Neural progenitor cell (in vitro differentiated cells): Measurements from ENCODE around the gene SOCS6. TPM values are rescaled to one million over a fixed set of nuclear protein-coding genes. Genes with fewer than 3 reads are reported as not detected.
A peak's percentile ranks its signal among the peaks of the same experiment; 100 is the strongest.

Experiments used
- DNase-seq: peaks from one replicate; pipeline ENCODE4 v3.0.0-alpha.2; 2016; ENCODE audit warnings: low spot score
- H2AFZ ChIP-seq: fragments of 200-600 bp; sonication (generic); replicated peaks from 2 replicates; pipeline ENCODE4 v1.6.1; 2016; ENCODE audit warnings: antibody characterized with exemption
- H3F3A ChIP-seq: fragments of 200-600 bp; sonication (generic); 2 replicates; pipeline ENCODE4 v1.6.1; 2016; ENCODE audit warnings: antibody characterized with exemption, low read depth
- H3K27ac ChIP-seq: fragments of 200-600 bp; sonication (generic); 2 replicates; pipeline ENCODE4 v1.5.1; 2016; ENCODE audit warnings: mild to moderate bottlenecking
- H3K27me3 ChIP-seq: fragments of 200-600 bp; sonication (generic); 2 replicates; pipeline ENCODE4 v1.6.1; 2016; ENCODE audit warnings: mild to moderate bottlenecking, moderate library complexity
- H3K36me3 ChIP-seq: fragments of 200-600 bp; sonication (generic); 2 replicates; pipeline ENCODE4 v1.5.1; 2016
- H3K4me1 ChIP-seq: fragments of 200-600 bp; sonication (generic); 2 replicates; pipeline ENCODE4 v1.6.1; 2016; ENCODE audit warnings: mixed run types
- H3K4me2 ChIP-seq: fragments of 200-600 bp; sonication (generic); 2 replicates; pipeline ENCODE4 v1.6.1; 2016
- H3K4me3 ChIP-seq: fragments of 200-600 bp; sonication (generic); 2 replicates; pipeline ENCODE4 v1.5.1; 2016
- H3K79me2 ChIP-seq: fragments of 200-600 bp; sonication (generic); 2 replicates; pipeline ENCODE4 v1.6.1; 2016; ENCODE audit warnings: low read depth
- H3K9ac ChIP-seq: fragments of 200-600 bp; sonication (generic); 2 replicates; pipeline ENCODE4 v1.6.1; 2016
- H3K9me3 ChIP-seq: fragments of 200-600 bp; sonication (generic); 2 replicates; pipeline ENCODE4 v1.5.1; 2016; ENCODE audit warnings: low read depth
- H4K20me1 ChIP-seq: fragments of 200-600 bp; sonication (generic); 2 replicates; pipeline ENCODE4 v1.6.1; 2016; ENCODE audit warnings: low read depth
- H3K27ac Mint-ChIP-seq: 3 replicates; pipeline ENCODE4 v1.8.0; 2021; ENCODE audit warnings: mixed read lengths
- H3K27me3 Mint-ChIP-seq: 2 replicates; pipeline ENCODE4 v1.8.0; 2022; ENCODE audit warnings: low read depth, mild to moderate bottlenecking, inconsistent platforms, moderate library complexity, mixed read lengths; ENCODE audit not compliant: insufficient read depth
- H3K36me3 Mint-ChIP-seq: 3 replicates; pipeline ENCODE4 v1.8.0; 2021; ENCODE audit warnings: mixed read lengths
- H3K4me1 Mint-ChIP-seq: 3 replicates; pipeline ENCODE4 v1.8.0; 2021; ENCODE audit warnings: mixed read lengths
- H3K4me3 Mint-ChIP-seq: 3 replicates; pipeline ENCODE4 v1.8.0; 2021; ENCODE audit warnings: mild to moderate bottlenecking, moderate library complexity, mixed read lengths
- H3K9me3 Mint-ChIP-seq: 3 replicates; pipeline ENCODE4 v1.8.0; 2020; ENCODE audit warnings: mixed read lengths
- EZH2 ChIP-seq: fragments of 200-600 bp; sonication (generic); IDR thresholded peaks from 2 replicates; pipeline ENCODE4 v1.6.1; 2017; ENCODE audit warnings: antibody characterized with exemption, mild to moderate bottlenecking, moderate library complexity
- EZH2phosphoT487 ChIP-seq: fragments of 200-600 bp; sonication (generic); IDR thresholded peaks from 2 replicates; pipeline ENCODE4 v1.6.1; 2017; ENCODE audit warnings: antibody characterized with exemption
- total RNA-seq: library from RNA; depleted of rRNA; stranded (reverse); fragments of >200 nt; gene quantifications from 2 replicates; pipeline ENCODE4 v1.2.3, GENCODE V29; 2015; ENCODE audit warnings: low replicate concordance
- TF ChIP-seq, protein P1 (sequence below): fragments of 200-600 bp; sonication (generic); IDR thresholded peaks from 2 replicates; pipeline ENCODE4 v1.5.1; 2017; ENCODE audit warnings: antibody characterized with exemption, mild to moderate bottlenecking

The SOCS6 gene
- total RNA-seq, 1 donor from 2014 or later, result 45.1 TPM

- Histone ChIP-seq H3K36me3 (no peaks in the 10 kb centered on the region), H3K27ac (no peak overlapping the region), H3K4me2 (peak overlapping the region; percentile 94), H3K79me2 (peaks cover 68% of the 10 kb centered on the region), H3K9me3 (no peaks in the 10 kb centered on the region), H4K20me1 (peaks cover 67% of the 10 kb centered on the region), H3K27me3 (no peaks in the 10 kb centered on the region), H3K4me3 (no peak overlapping the region), H3K4me1 (peaks cover 38% of the 10 kb centered on the region), H3K9ac (no peak overlapping the region), H3F3A (peaks cover 5% of the 10 kb centered on the region), H2AFZ (no peak overlapping the region)
- H3K36me3 Mint-ChIP-seq, result peaks cover 9% of the 10 kb centered on the region
- peak overlapping the region; percentile 95 for H3K4me3 Mint-ChIP-seq
- peaks cover 4% of the 10 kb centered on the region for H3K27me3 Mint-ChIP-seq
- no peak for DNase-seq
- H3K27ac Mint-ChIP-seq, result no peak overlapping the region
- TF ChIP-seq, protein P1, sequence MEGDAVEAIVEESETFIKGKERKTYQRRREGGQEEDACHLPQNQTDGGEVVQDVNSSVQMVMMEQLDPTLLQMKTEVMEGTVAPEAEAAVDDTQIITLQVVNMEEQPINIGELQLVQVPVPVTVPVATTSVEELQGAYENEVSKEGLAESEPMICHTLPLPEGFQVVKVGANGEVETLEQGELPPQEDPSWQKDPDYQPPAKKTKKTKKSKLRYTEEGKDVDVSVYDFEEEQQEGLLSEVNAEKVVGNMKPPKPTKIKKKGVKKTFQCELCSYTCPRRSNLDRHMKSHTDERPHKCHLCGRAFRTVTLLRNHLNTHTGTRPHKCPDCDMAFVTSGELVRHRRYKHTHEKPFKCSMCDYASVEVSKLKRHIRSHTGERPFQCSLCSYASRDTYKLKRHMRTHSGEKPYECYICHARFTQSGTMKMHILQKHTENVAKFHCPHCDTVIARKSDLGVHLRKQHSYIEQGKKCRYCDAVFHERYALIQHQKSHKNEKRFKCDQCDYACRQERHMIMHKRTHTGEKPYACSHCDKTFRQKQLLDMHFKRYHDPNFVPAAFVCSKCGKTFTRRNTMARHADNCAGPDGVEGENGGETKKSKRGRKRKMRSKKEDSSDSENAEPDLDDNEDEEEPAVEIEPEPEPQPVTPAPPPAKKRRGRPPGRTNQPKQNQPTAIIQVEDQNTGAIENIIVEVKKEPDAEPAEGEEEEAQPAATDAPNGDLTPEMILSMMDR, result no peak
- TF ChIP-seq EZH2 (no peak), EZH2phosphoT487 (no peak)
- peaks cover 41% of the 10 kb centered on the region for H3K4me1 Mint-ChIP-seq
- peaks cover under 1% of the 10 kb centered on the region for H3K9me3 Mint-ChIP-seq
Measured at GRCh38 chr18:70291295-70291574, 2.4 kb downstream of the SOCS6 start.

DNA sequence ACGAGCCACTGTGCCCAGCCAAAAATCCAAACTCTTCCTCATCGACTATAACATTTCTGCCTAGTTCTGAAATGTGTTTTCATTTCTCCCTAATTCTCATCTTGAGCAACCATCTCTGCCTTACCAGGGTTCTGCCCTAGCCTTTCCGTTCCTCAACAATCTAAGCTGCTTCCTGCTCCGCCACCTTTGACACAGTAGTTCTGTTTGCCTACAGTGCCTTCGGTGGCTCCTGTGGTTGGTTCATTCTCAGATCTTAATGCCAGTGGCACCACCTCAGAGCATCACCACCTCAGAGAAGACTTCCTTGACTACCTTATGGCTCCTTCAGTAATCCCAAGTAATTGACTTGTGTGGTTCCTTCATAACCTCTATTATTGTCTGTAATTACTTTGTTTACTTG lies 3.8 kb downstream of the SOCS6 start:
- DNase-seq, result no peak
- Histone ChIP-seq H3K27ac (no peak overlapping the region), H4K20me1 (peaks cover 81% of the 10 kb centered on the region), H3K9me3 (no peaks in the 10 kb centered on the region), H3K79me2 (peaks cover 82% of the 10 kb centered on the region), H3K36me3 (no peaks in the 10 kb centered on the region), H3K27me3 (no peaks in the 10 kb centered on the region), H3K4me1 (peaks cover 50% of the 10 kb centered on the region), H3F3A (peaks cover 4% of the 10 kb centered on the region), H2AFZ (no peak overlapping the region), H3K4me2 (no peak overlapping the region), H3K4me3 (no peak overlapping the region), H3K9ac (no peak overlapping the region)
- H3K4me3 Mint-ChIP-seq, result no peak overlapping the region
- no peak overlapping the region for H3K27ac Mint-ChIP-seq
- H3K4me1 Mint-ChIP-seq, result peaks cover 44% of the 10 kb centered on the region
- H3K27me3 Mint-ChIP-seq, result peaks cover 6% of the 10 kb centered on the region
- TF ChIP-seq EZH2phosphoT487 (no peak), EZH2 (no peak)
- TF ChIP-seq, protein P1, result no peak
- H3K9me3 Mint-ChIP-seq, result peaks cover 6% of the 10 kb centered on the region
- peaks cover 15% of the 10 kb centered on the region for H3K36me3 Mint-ChIP-seq

DNA sequence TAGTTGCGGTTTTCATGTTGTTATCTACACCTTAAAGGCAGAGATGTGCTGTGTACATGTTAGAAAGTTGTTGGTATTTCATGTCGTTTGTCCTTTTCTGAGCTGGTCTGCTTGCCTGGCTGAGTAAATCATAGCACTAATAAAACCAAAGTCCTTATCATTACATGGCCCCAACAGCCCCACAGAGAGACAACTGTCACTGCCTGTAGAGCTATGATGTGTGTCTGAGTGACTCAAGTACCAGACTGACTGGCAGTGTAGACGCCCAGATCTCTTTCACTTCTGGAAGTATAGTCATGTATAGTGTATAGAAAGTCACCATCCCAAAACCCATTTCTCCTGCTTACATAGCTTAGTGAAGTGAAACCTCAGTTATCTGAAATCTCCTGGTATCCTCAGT lies 4.3 kb downstream of the SOCS6 start:
- Mint-ChIP-seq H3K27ac (peak overlapping the region; percentile 14), H3K27me3 (peaks cover 6% of the 10 kb centered on the region), H3K4me3 (no peak overlapping the region), H3K36me3 (peaks cover 15% of the 10 kb centered on the region), H3K9me3 (peaks cover 6% of the 10 kb centered on the region), H3K4me1 (peaks cover 44% of the 10 kb centered on the region)
- no peak overlapping the region for H2AFZ ChIP-seq
- H3K4me1 ChIP-seq, result peaks cover 47% of the 10 kb centered on the region
- H3K9me3 ChIP-seq, result no peaks in the 10 kb centered on the region
- H3K27me3 ChIP-seq, result no peaks in the 10 kb centered on the region
- no peak for TF ChIP-seq EZH2
- TF ChIP-seq, protein P1, result no peak
- no peak for TF ChIP-seq EZH2phosphoT487
- DNase-seq, result no peak
- H3K27ac ChIP-seq, result no peak overlapping the region
- H3K36me3 ChIP-seq, result no peaks in the 10 kb centered on the region
- H3F3A ChIP-seq, result peaks cover 4% of the 10 kb centered on the region
- no peak overlapping the region for H3K9ac ChIP-seq
- H3K4me2 ChIP-seq, result no peak overlapping the region
- peaks cover 87% of the 10 kb centered on the region for H3K79me2 ChIP-seq
- H4K20me1 ChIP-seq, result peaks cover 84% of the 10 kb centered on the region
- H3K4me3 ChIP-seq, result no peak overlapping the region
